ENCODE data around the gene CCL28. TPM values are rescaled to one million over a fixed set of nuclear protein-coding genes. Genes with fewer than 3 reads are reported as not detected.

CCL28 gene
- total RNA-seq, 1 experiment from 2014 or later: 2.2 TPM

DNA sequence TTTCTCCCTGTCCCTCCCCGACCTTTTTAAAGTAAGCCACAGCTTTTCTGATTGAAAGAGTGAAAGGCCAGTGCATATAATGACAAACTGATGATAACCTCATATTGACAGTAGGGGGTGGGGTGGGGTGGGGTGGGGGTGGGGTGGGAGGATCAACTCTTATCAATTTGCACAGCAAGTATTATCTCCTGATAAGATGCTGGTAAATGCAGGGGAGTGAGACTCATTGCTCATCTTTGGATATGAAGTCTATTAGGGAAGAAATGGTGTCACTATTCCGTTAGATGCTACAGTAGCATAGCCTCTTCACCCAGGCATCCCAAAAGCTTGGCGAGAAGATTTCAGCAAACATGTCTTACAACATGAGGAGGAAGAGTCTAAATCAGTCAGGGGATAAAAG lies 60.1 kb downstream of the CCL28 start:
- H3K27me3 ChIP-seq (ENCODE audit: insufficient read depth, low read depth): peaks cover 16% of the 10 kb centered on the region
- no peak overlapping the region for H3K4me2 ChIP-seq
- no peak for DNase-seq
- H3K4me3 ChIP-seq: no peak overlapping the region
- intact Hi-C loops (cut with micrococcal nuclease; ENCODE audit: unreplicated experiment): no loop called here
- H3K9me3 ChIP-seq (ENCODE audit: insufficient read depth, low read depth): no peaks in the 10 kb centered on the region
- no peaks in the 10 kb centered on the region for H3K9me2 ChIP-seq (ENCODE audit: insufficient read depth)
- POLR2A ChIA-PET (ENCODE audit: unreplicated experiment): no interaction called here
- H3K27ac ChIP-seq: no peak overlapping the region
- no peaks in the 10 kb centered on the region for H3F3A ChIP-seq (ENCODE audit: insufficient read depth, low read depth)
- no TSS peak for BruUV-seq (replicated peaks)
- no peak overlapping the region for H2AFZ ChIP-seq
- TF ChIP-seq, protein P1, sequence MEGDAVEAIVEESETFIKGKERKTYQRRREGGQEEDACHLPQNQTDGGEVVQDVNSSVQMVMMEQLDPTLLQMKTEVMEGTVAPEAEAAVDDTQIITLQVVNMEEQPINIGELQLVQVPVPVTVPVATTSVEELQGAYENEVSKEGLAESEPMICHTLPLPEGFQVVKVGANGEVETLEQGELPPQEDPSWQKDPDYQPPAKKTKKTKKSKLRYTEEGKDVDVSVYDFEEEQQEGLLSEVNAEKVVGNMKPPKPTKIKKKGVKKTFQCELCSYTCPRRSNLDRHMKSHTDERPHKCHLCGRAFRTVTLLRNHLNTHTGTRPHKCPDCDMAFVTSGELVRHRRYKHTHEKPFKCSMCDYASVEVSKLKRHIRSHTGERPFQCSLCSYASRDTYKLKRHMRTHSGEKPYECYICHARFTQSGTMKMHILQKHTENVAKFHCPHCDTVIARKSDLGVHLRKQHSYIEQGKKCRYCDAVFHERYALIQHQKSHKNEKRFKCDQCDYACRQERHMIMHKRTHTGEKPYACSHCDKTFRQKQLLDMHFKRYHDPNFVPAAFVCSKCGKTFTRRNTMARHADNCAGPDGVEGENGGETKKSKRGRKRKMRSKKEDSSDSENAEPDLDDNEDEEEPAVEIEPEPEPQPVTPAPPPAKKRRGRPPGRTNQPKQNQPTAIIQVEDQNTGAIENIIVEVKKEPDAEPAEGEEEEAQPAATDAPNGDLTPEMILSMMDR (conservative IDR thresholded peaks at IDR 0.05): no peak
- TF ChIP-seq EZH2 (IDR thresholded peaks at IDR 0.05; ENCODE audit: low read depth): no peak
- no peaks in the 10 kb centered on the region for H4K20me1 ChIP-seq (ENCODE audit: insufficient read depth)
- no peaks in the 10 kb centered on the region for H3K79me2 ChIP-seq (ENCODE audit: low read depth)
- H3K4me1 ChIP-seq (replicated peaks; ENCODE audit: insufficient read depth): no peaks in the 10 kb centered on the region
- CTCF ChIA-PET: interaction anchor here (0.5 kb wide), 1 partner anchor 129 kb away, joined by 3 read pairs; no protein-coding TSS in a partner anchor
- no peaks in the 10 kb centered on the region for H3K36me3 ChIP-seq (ENCODE audit: low read depth)

- TF ChIP-seq, protein P1 (conservative IDR thresholded peaks at IDR 0.05): no peak
- no peak for TF ChIP-seq EZH2 (IDR thresholded peaks at IDR 0.05; ENCODE audit: low read depth)
- no TSS peak for BruUV-seq (replicated peaks)
- CTCF ChIA-PET: no interaction called here
Observed at GRCh38 chr5:43348861-43349363, 63.3 kb downstream of the CCL28 start.

DNA sequence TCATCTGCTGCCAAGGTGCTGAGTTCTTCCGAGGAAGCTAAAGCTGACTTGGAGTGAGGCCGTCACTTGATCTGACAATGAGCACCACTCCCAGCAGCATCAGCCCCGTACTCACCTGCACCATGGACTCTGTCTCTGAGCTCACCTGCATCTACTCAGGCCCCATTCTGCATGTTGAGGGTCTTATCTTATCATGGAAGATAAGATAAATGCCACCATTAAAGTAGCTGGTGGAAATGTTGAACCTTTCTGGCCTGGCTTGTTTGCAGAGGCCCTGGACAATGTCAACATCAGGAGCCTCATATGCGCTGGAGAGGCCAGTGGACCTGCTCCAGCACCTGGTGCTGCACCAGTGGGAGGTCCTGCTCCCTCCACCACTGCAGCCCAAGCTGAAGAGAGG lies 64.0 kb downstream of the CCL28 start:
- no TSS peak for BruUV-seq (replicated peaks)
- H3K4me1 ChIP-seq (replicated peaks; ENCODE audit: insufficient read depth): no peaks in the 10 kb centered on the region
- POLR2A ChIA-PET (ENCODE audit: unreplicated experiment): no interaction called here
- H3K9me3 ChIP-seq (ENCODE audit: insufficient read depth, low read depth): 0 out of 2 replicates have a peak, but pooled peaks cover 2% of the 10 kb centered on the region
- TF ChIP-seq EZH2 (IDR thresholded peaks at IDR 0.05; ENCODE audit: low read depth): no peak
- TF ChIP-seq, protein P1 (conservative IDR thresholded peaks at IDR 0.05): no peak
- H2AFZ ChIP-seq: no peak overlapping the region
- no peaks in the 10 kb centered on the region for H3F3A ChIP-seq (ENCODE audit: insufficient read depth, low read depth)
- no peak overlapping the region for H3K4me3 ChIP-seq
- H3K79me2 ChIP-seq (ENCODE audit: low read depth): no peaks in the 10 kb centered on the region
- H3K27me3 ChIP-seq (ENCODE audit: insufficient read depth, low read depth): peaks cover 28% of the 10 kb centered on the region
- H3K36me3 ChIP-seq (ENCODE audit: low read depth): no peaks in the 10 kb centered on the region
- CTCF ChIA-PET: no interaction called here
- intact Hi-C loops (cut with micrococcal nuclease; ENCODE audit: unreplicated experiment): no loop called here
- no peak overlapping the region for H3K4me2 ChIP-seq
- H3K9me2 ChIP-seq (ENCODE audit: insufficient read depth): no peaks in the 10 kb centered on the region
- DNase-seq: no peak
- H3K27ac ChIP-seq: no peak overlapping the region
- H4K20me1 ChIP-seq (ENCODE audit: insufficient read depth): no peaks in the 10 kb centered on the region

More at GRCh38 chr5:43348861-43349363, 63.3 kb downstream of the CCL28 start:
- peaks cover 22% of the 10 kb centered on the region for H3K27me3 ChIP-seq (ENCODE audit: insufficient read depth, low read depth)
- no peaks in the 10 kb centered on the region for H3K79me2 ChIP-seq (ENCODE audit: low read depth)
- 0 out of 2 replicates have a peak, but pooled peaks cover 2% of the 10 kb centered on the region for H3K9me3 ChIP-seq (ENCODE audit: insufficient read depth, low read depth)
- DNase-seq: no peak
- H4K20me1 ChIP-seq (ENCODE audit: insufficient read depth): no peaks in the 10 kb centered on the region
- H3K36me3 ChIP-seq (ENCODE audit: low read depth): no peaks in the 10 kb centered on the region
- no peak overlapping the region for H2AFZ ChIP-seq
- POLR2A ChIA-PET (ENCODE audit: unreplicated experiment): interaction anchor here (0.6 kb wide), 1 partner anchor 195 kb away, joined by 3 read pairs; no protein-coding TSS in a partner anchor
- no peaks in the 10 kb centered on the region for H3K9me2 ChIP-seq (ENCODE audit: insufficient read depth)
- H3F3A ChIP-seq (ENCODE audit: insufficient read depth, low read depth): no peaks in the 10 kb centered on the region
- no peak overlapping the region for H3K27ac ChIP-seq
- H3K4me1 ChIP-seq (replicated peaks; ENCODE audit: insufficient read depth): no peaks in the 10 kb centered on the region
- no peak overlapping the region for H3K4me2 ChIP-seq
- H3K4me3 ChIP-seq: no peak overlapping the region
- intact Hi-C loops (cut with micrococcal nuclease; ENCODE audit: unreplicated experiment): no loop called here
